NCI-H446 (cell line): ENCODE measurements around the gene CMTM7.

Source experiments
- DNase-seq, 2 experiments: peaks; one replicate each; lab custom pipeline; 2025; lab: John Stamatoyannopoulos, UW

CMTM7 gene

DNA sequence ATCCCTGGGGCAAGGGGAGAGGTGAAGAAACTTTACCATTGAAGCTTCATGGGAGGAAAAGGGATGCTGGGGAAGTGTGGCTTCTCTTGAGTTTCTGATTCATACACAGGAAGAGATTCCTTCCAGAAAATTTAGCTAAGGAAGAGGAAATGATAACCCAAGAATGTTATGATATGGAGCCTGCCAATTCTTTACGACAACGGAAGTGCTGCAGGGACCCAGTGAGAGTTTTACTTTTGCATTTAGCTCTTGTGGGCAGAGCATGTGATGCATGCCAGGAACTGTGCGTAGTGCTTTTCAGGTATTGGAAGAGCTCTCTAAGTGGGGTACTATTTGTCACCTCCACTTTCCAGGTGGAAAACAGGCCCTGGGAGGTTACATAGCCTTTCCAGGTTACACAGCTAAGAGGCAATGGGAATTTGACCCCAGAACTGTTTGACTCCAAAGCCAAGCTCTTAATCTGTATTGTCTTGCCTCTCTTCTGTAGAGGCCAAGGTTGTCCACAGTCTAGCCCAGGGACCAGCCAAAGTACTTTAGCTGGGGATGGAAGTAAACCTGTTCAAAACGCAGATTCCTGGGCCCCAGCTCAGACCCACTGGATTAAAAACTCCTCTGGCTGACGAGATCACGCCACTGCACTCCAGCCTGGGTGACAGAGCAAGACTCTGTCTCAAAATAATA is 23.0 kb downstream of the CMTM7 start:
- DNase-seq: no peak

DNA sequence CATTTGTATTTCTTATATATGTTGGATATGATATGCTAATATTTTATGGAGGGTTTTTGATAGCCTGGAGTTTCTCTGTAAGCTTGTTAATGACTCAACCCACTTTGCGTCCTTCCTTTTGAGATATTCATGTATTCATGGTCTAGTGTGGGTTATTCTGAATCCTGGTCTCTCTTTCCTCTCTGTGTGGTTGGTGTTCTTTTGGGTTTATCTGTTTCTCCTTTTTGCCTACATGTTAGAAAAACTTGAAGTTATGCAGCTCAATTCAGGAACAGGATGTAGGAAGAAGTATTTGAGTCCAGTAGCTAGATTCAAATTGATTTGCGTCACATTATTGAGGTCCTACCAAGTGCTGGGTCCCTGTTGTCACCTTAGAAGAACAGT is 28.1 kb downstream of the CMTM7 start:
- no peak for DNase-seq

DNA sequence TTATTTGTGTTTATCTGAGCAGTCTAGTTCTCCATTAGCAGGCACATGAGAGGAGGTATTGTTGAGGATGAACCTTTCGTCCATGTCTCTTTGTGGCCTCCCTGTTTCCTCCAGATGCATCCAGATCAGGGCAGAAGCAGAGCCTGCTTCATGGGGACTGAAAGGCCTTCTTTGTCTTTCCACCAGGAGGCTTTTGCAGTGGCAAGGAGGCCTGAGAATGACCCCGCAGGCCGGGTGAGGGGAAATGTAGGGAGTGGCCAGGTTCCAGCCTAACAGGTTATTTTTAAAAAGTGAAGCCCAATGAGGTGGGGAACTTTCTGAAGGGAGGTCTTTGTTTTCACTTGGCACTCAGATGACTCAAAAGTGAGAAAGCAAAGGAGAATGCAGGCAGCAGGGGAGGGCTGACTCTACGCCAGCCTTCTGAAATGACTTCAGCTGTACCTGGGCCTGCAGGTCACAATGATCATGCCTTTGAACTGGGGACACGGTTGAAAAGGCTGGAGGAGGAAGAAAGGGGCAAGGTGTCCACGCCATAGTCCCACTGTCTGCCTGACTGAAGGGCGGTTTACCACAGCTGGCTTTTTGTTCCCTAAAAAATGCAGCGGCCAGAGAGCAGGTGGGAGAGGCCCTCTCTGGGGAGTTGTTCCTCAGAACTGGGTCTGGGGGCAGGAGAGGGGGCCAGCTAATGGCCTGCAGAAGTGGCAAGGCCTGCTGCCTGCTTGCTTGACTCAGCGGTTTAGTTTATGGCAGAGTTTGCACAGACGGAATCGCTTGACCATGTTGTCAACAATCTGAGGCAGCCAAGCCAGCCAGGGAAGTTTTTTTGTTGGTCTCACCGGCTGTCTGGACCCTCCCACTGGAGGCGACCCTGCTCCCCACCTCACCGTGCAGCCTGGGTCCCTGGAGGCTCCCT is 28.7 kb downstream of the CMTM7 start:
- DNase-seq: no peak

DNA sequence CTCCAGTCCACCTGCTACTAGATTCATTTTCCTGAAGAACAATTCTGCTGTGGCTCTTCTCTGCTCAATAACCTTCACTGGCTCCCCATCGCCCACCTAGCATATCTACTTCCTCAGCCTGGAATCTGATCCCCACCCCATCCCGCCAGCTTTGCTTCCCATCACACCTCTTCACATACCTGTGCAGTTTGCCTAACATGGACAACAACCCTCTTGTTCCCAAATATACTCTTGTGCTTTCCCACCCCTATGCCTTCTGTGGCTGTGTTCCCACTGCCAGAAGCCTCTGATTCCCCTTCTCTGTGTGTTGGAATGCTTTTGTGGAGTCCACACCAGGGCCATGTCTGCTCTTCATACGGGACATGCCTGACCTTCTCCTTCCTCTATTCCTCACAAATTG is 29.5 kb downstream of the CMTM7 start:
- DNase-seq: no peak

DNA sequence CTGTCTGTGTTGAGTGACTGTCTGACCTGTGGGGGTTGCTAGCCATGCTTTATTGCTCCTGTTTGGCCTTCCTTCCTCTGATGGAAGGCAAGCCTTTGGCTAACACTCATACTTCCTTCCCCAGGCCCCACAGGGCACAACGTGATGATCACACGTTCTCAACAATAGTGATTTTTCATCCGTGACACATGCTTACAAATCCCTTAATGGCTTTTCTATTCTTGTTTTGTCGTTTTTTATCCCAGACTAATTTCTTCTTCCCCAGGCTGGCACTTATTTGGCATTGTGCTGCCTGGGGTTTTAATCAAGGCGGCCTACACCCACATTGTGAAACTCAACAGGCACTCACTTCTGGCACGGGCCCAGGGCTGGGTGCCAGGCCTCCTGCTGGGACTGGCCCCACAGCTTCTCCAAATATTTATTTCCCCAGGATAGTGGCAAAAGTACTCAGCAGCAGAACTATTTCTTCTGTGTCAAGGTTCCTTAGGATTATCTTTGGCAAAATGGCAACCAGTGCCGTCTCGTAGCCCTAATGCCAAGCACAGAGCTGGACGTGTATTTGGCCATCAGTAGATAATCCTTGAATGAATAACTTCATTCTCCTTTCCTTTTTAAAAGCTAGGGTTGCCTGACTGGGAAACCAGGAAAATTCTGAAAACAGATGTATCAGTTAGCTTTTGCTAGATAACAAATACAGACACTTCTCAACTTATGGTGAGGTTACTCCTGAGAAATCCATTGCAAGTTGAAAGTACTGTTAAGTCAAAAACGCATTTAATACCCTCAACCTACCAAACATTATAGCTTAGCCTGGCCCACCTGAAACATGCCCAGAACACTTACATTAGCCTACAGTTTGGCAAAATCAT is 30.6 kb downstream of the CMTM7 start:
- DNase-seq: peak in 1 of 2 experiments; percentile 74

DNA sequence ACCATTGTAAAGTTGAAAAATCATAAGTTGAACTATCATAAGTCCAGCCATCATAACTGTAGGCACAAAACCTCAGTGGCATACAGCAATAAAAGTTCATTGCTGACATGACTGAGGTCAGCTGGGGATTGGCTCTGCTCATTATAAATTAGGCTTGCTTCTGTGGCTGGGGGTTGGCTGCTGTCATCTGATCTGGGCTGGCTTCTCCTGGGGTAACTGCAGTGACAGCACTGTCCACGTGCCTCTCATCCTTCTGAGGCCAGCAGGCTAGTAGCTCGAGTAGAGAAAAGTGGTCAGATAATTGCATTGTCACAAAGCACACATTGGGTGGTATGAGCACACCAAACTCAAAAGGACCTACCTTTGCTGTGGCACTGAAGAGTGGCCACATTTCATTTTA is 31.3 kb downstream of the CMTM7 start:
- DNase-seq: no peak

DNA sequence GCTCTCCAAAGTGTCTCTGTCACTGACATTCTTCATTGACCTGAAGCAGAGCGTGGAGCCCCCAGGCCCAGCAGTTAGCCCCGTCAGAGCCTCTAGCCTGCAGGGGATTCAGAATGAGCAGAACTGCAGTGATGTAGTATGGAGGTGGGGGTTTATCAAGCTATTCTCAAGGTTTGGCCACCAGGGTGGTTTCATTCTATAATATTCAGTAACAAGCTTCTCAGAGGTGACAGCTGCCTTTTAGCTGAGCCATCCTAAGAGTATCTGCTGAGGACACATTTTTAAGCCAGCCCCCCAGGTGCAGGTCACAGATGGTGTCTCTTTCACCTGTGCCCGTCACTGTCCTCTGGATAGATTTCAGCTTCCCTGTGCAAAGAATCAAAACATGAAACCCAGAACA is 31.9 kb downstream of the CMTM7 start:
- DNase-seq: no peak

DNA sequence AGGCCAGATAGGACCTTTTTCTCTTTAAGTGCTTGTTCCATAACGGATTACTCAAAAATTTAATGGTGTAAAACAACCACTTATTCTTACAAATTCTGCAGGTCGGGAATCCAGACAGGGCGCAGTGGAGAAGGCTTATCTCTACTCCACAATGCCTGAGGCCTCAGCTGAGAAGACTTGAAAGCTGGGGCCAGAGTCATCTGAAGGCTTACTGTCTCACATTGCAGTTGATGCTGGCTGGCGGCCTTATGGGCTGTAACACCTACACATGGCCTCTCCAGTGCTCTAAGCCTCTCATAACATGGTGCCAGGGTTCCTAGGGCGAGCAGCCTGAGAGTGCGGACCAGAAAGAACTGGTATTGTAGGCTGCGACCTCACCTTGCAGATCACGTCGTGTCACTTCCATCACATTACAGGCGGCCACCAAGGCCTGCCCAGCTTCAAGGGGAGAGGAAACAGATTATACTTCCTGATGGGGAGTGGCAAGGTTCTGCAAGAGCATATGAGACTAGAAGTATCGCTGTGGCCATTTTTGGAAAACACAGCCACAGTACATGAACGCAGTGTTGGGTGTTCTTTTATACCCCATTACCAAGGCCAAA is 32.4 kb downstream of the CMTM7 start:
- no peak for DNase-seq

DNA sequence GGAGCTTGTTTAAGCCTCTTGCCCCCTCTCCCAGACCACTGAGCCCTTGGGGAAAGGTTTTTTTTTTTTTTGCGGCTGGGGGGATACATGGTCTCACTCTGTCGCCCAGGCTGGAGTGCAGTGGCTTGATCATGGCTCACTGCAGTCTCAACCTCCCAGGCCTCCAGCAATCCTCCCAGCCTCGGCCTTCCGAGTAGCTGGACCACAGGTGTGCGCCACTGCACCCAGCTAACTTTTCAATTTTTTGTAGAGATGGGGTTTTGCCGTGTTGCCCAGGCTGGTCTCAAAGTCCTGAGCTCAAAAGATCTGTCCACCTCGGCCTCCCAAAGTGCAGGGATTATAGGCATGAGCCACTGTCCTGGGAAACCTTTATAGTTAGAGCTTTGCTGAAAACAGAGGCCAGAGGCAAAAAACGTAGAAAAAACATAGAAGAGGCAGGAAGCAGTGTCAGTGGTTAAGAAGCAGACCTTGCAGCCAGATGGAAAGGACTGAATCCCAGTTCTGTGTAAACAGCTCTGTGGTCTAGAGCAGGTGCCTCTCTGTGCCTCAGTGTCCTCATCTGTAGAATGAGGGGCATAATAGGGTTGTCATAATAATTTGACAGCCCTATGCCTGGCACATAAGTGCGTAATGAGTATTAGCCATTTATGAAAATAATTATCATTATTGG is 33.1 kb downstream of the CMTM7 start:
- DNase-seq: no peak

DNA sequence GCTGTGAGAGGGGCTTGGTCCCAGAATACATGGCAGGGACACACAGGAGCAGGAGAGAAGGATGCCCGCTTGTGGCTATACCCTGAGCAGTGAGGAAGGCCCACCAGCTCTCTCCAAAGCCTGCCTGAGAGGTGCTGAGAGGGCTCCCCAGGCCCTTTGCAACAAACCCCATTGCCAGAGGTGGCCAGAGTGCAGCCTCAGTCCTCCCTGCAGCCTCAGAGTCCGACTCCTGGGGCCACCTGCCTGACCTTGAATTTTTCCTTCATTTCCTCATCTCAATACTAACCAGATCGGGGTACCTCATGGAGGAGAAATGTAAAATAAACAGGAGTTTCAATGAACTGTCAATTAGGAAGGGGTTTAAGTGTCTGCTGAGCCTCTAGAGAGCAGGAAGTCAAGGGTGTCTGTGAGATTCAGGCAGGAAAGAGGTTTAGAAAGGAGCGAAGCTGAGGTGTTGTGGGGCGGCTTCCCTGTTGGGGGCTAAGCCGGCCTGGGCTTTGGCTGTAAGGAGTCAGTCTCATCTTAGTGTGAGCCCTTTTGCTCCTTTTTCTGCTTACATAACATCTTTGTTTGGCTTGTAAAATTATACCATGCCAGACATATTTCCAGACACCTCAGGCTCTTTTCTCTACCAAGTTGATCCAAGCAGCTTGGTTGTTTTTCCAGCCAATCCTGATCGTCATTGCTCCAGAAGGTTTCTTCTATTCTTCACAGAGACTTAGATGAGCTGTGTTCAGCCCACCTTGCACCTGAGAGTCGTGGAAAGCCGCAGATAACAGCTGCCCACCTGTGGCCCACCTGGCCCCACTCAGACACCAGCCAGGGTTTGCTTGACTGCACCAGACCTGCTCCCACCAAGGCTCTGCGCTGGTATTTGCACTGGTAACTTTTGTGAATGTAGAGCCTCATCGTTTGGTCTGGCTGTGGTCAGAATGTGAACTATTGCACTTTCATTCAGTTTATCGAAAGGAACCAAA is 36.7 kb downstream of the CMTM7 start:
- no peak for DNase-seq

DNA sequence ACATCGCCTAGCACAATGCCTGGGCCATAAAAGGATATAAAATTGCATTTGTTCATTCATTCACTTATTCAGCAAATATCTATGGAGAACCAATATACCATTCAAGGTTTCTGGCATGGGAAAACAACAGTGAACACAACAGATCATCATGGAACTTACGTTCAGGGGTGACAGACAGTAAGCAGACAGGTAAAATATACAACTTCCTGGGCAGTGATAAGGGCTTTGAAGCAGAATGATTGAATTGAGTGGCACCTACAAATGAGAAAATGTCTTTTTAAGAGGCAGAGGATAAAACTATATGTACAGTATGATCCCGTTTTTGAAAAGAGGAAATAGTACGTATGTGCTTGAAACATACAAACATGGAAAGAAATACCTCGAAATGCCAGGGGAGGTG is 39.2 kb downstream of the CMTM7 start:
- no peak for DNase-seq

DNA sequence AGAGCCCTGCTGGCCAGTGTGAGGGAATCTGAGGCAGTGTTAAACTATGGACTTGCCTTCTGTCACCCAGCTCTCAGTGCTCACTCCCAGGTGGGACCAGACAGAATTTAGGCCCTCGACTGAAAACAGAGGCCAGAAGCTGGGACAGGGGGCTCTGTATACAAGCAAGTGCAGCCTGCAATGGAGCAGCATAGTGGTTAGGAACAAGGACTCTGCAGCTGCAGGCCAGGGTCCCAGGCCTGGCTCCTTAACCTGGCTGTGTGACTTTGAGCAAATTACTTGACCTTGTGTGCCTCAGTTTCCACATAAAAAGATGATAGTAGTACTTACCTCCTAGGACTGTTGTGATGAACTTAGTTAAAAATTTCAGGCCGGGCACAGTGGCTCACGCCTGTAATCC is 39.8 kb downstream of the CMTM7 start:
- DNase-seq: no peak

DNA sequence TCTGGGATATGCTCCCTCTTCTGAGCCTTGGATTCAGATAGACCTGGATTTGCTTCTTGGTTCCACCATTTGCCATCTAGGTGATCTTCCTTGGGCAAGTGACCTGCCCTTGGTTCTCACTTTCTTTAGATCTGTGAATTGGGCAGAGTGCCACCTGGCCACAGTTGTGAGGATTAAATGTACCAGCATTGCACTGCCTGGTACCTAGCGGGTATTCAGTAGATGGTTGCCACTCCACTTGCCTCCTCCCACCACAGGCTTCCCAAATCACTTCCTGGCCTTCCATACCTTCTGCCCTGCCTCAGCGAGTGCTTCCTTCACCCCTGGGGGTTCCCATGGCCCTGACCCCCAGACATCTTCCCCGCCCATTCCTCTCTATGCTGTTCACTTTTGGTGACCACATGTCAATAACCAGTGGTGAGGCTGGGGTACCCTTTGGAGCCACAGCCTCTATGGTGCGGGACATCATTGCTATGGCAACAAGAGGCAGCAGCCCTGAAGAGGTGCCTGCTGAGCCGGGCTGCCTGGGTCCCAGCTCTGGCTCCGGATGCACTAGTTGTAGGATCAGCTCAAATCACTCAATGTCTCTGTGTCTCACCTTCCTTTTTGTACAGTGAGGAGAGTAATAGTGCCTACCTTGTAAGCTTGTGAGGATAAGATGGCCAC is 40.5 kb downstream of the CMTM7 start:
- no peak for DNase-seq

DNA sequence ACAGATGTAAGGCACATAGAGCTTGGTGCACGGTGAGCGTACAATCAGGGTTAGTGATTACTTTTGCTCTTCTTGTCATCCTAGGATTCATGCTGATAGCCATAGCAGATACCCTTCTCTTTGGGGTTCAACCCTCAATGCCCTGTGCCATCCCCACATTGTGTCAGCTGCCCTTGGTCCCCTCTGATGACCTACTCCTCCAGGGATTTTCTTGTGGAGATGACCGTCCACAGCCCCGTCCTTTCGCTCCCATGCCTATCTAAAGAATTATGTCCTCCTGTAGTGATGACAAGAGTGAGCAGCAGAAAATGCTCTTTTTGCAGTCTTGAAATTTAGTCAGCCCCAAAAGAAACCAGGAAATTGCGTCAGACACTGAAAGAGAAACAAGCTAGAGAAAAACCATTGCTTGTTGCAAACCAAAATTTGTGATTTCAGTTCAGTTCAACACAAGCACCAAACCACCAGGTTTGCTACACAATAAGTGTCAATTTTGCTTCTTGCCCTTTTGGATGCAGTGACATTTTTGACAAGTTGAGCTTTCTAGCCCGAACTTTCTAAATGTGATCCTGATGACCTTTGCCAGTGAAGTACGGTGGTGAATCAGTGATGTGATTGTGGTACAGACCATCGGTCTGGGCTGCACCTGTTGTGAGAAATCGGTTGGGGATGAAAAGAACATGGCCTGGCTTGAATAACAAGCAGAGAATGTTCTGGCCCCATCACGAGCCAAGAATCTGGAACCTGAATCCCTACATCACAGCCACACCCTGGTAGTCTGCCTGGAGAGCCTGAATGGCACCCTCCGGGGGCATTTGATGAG is 41.3 kb downstream of the CMTM7 start:
- DNase-seq: no peak

DNA sequence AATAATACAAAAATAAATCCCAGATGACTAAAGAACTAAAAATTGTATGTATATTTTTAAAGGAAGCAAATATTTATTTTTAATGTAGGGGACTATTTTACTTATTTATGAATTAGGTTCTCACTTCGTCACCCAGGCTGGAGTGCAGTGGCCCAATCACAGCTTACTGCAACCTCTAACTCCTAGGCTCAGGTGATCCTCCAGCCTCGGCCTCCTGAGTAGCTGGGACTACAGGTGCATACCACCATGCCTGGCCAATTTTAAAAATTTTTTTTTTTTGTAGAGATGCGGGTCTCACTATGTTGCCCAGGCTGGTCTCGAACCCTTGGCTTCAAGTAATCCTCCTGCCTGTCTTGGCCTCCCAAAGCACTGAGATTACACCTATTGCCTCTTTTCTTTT is 42.6 kb downstream of the CMTM7 start:
- DNase-seq: no peak

DNA sequence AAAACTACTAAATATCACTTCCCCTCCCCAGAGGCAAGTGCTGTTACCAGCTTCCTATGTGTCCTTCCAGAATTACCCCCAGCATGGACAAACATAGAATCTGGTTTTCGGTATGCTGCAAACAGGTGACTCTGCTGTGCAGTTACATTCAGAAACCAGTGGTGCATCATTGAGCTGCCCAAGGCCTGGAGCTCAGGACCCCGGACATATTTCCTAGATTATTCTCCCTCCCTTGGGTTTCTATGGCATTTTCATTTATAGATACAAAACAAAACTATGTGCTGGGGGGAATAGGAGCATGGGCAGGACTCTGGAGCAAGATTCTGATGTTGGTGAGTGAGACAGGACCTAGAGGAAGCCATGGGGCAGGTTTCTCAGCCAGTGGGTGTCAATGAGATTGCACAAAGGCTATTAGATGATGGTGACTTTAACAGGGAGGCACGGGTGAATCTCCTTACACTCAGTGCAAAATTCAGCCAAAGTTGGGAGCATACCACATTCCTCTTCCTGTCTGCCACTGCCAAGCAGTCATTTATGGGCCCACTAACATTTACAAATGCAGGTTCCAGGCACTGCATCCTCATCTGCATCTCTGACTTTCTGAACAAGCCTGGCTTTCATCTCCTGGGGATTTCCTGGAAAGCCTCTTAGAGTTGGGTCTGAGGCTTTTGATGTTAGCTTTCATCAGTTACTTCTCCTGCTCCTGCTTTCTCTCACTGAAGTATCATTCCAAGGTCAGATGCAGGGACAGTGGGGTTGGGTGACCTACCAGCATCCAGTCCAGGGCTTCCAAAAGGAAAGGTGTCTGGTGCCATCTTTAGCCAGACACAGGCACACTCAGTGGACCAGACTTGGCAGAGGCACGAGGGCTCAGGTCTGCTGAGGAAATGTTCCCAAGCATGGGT is 44.5 kb downstream of the CMTM7 start:
- no peak for DNase-seq

DNA sequence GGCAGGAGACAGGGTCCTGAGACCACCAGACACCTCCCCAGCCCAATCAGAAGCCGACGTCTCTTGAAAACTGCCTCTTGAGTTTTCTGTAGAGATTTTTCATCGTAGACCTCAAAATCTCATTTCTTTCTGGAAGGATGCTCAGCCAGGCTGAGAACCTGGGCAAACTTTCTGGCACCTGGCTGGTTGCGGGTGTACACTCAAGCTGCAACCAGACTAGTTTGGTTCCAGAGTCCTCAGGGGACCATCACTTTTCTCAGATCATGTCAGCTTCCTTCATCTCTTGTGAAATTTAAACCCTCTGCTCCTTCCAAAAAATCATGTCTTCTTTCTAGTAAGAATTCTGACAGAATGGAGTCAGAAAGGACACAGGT is 45.1 kb downstream of the CMTM7 start:
- DNase-seq: no peak

DNA sequence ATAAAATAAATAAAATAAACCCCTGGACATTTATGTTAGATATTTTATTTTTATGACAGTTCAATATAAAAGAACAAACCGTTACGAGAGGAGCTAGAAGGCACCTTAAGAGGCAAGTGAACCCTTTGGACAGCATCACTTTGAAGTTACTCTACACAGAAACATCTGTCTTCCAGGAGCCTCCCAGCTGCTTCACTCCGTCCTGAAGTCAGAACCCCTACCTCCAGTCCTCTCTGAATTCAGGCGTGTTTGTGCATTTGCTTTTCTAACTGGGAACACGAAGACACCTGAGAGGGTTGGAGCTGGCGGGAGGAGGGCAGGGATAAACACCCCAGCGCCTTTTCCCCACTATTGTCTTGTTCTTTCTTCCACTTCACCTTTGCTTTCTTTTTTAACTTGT is 46.2 kb downstream of the CMTM7 start:
- DNase-seq: no peak
